DND-41 (cell line): ENCODE data around the gene ZBP1.

ENCODE experiments used
- ATAC-seq: fragments of 200-7000 bp; cut with Tn5 transposase; 3 replicates; pipeline ENCODE4 v1.9.1; 2021; ENCODE audit warnings: low read depth; ENCODE audit not compliant: insufficient read depth
- DNase-seq: peaks from one replicate; pipeline ENCODE4 v3.0.0-alpha.2; 2020
- H2AFZ ChIP-seq: 2 replicates; pipeline ENCODE4 v1.6.0; 2012; ENCODE audit warnings: low read depth, low read length
- H3K27ac ChIP-seq: 2 replicates; pipeline ENCODE4 v1.5.1; 2012; ENCODE audit warnings: low read length, inconsistent platforms
- H3K27me3 ChIP-seq: fragments of 200-600 bp; sonication (generic); 2 replicates; pipeline ENCODE4 v1.6.0; 2012; ENCODE audit warnings: low read length, mild to moderate bottlenecking, inconsistent platforms; ENCODE audit not compliant: insufficient read depth, poor library complexity
- H3K36me3 ChIP-seq: 2 replicates; pipeline ENCODE4 v1.5.1; 2012; ENCODE audit warnings: low read length, inconsistent platforms; ENCODE audit not compliant: insufficient read depth
- H3K4me1 ChIP-seq: 2 replicates; pipeline ENCODE4 v1.5.1; 2012; ENCODE audit warnings: mild to moderate bottlenecking, low read length; ENCODE audit not compliant: insufficient read depth
- H3K4me2 ChIP-seq: 2 replicates; pipeline ENCODE4 v1.6.0; 2012; ENCODE audit warnings: mild to moderate bottlenecking, moderate library complexity, low read length, inconsistent platforms; ENCODE audit not compliant: insufficient read depth
- H3K4me3 ChIP-seq, 2 experiments: fragments of 200-600 bp in 1 of 2; shearing (Covaris generic) in 1 of 2; 2 replicates each; pipeline ENCODE4 v1.5.1; 2012 to 2016; ENCODE audit warnings: inconsistent platforms in 2 of 2, low read length in 2 of 2, mild to moderate bottlenecking in 2 of 2, low read depth in 1 of 2, moderate library complexity in 1 of 2
- H3K79me2 ChIP-seq: 2 replicates; pipeline ENCODE4 v1.6.0; 2012; ENCODE audit warnings: low read length, inconsistent platforms; ENCODE audit not compliant: insufficient read depth
- H3K9ac ChIP-seq: 2 replicates; pipeline ENCODE4 v1.6.0; 2012; ENCODE audit warnings: low read depth, mild to moderate bottlenecking, inconsistent platforms, low read length, moderate library complexity
- H3K9me3 ChIP-seq: 2 replicates; pipeline ENCODE4 v1.5.1; 2012; ENCODE audit warnings: low read length, moderate library complexity, mild to moderate bottlenecking, inconsistent platforms; ENCODE audit not compliant: insufficient read depth, severe bottlenecking
- H4K20me1 ChIP-seq: 2 replicates; pipeline ENCODE4 v1.6.0; 2012; ENCODE audit warnings: low read length; ENCODE audit not compliant: insufficient read depth
- CTCF ChIP-seq: IDR thresholded peaks from 2 replicates; pipeline ENCODE4 v1.5.1; 2012; ENCODE audit warnings: borderline replicate concordance, low read length, moderate library complexity, mild to moderate bottlenecking; ENCODE audit not compliant: poor library complexity, severe bottlenecking; ENCODE audit errors: extremely low read depth
- EZH2 ChIP-seq: IDR thresholded peaks from 3 replicates; pipeline ENCODE4 v1.6.1; 2012; ENCODE audit warnings: borderline replicate concordance, low read depth, mild to moderate bottlenecking, moderate library complexity, low read length, inconsistent platforms; ENCODE audit not compliant: severe bottlenecking

ZBP1 gene

GRCh38 chr20:57590485-57591288, 29.5 kb downstream of the ZBP1 start:
- H3K27me3 ChIP-seq = peaks cover 21% of the 10 kb centered on the region
- H4K20me1 ChIP-seq = peaks cover 54% of the 10 kb centered on the region
- H3K36me3 ChIP-seq = no peaks in the 10 kb centered on the region
- H3K4me1 ChIP-seq = no peaks in the 10 kb centered on the region
- no peak for ATAC-seq
- no peaks in the 10 kb centered on the region for H3K79me2 ChIP-seq
- H3K9ac ChIP-seq = no peak overlapping the region
- H3K9me3 ChIP-seq = no peaks in the 10 kb centered on the region
- DNase-seq = no peak
- no peak overlapping the region for H3K4me3 ChIP-seq
- no peak overlapping the region for H3K4me2 ChIP-seq
- no peak for TF ChIP-seq CTCF
- TF ChIP-seq EZH2 = no peak
- no peak overlapping the region for H2AFZ ChIP-seq
- H3K27ac ChIP-seq = no peak overlapping the region

- Histone ChIP-seq H3K4me1 (no peaks in the 10 kb centered on the region), H3K79me2 (no peaks in the 10 kb centered on the region), H3K27me3 (peaks cover 21% of the 10 kb centered on the region)
Measured at GRCh38 chr20:57589728-57590484, 30.3 kb downstream of the ZBP1 start.

GRCh38 chr20:57589123-57589727, 31.0 kb downstream of the ZBP1 start:
- H2AFZ ChIP-seq = no peak overlapping the region
- peaks cover 22% of the 10 kb centered on the region for H3K27me3 ChIP-seq
- no peaks in the 10 kb centered on the region for H3K4me1 ChIP-seq
- no peaks in the 10 kb centered on the region for H3K36me3 ChIP-seq
- H3K9me3 ChIP-seq = no peaks in the 10 kb centered on the region
- H3K4me3 ChIP-seq = no peak overlapping the region
- H3K79me2 ChIP-seq = no peaks in the 10 kb centered on the region
- H4K20me1 ChIP-seq = peaks cover 49% of the 10 kb centered on the region
- no peak overlapping the region for H3K27ac ChIP-seq
- H3K4me2 ChIP-seq = no peak overlapping the region
- no peak for TF ChIP-seq CTCF
- TF ChIP-seq EZH2 = no peak
- ATAC-seq (no peak), DNase-seq (no peak)
- no peak overlapping the region for H3K9ac ChIP-seq

More at GRCh38 chr20:57589728-57590484, 30.3 kb downstream of the ZBP1 start:
- H3K9ac ChIP-seq = no peak overlapping the region
- TF ChIP-seq EZH2 (no peak), CTCF (no peak)
- H3K4me2 ChIP-seq = no peak overlapping the region
- no peaks in the 10 kb centered on the region for H3K9me3 ChIP-seq
- no peak overlapping the region for H2AFZ ChIP-seq
- ATAC-seq (no peak), DNase-seq (no peak)
- H3K36me3 ChIP-seq = no peaks in the 10 kb centered on the region
- H3K27ac ChIP-seq = no peak overlapping the region
- no peak overlapping the region for H3K4me3 ChIP-seq
- H4K20me1 ChIP-seq = peaks cover 49% of the 10 kb centered on the region
